Activated CD8-positive, alpha-beta memory T cell treated with anti-CD3 and anti-CD28 coated beads, Interleukin-2, amount 50 U/mL, for 24 hours (primary cell): ENCODE results near the gene RNF213.
"Not testable (repeated sequence)": the region's sequence is repeated elsewhere in the genome, so short reads cannot be mapped to it uniquely, and the experiment has no call there.

ENCODE experiments used
- DNase-seq: peaks from one replicate; pipeline ENCODE4 v3.0.0-alpha.2; 2020; ENCODE audit errors: extremely low read depth

RNF213 gene

DNA sequence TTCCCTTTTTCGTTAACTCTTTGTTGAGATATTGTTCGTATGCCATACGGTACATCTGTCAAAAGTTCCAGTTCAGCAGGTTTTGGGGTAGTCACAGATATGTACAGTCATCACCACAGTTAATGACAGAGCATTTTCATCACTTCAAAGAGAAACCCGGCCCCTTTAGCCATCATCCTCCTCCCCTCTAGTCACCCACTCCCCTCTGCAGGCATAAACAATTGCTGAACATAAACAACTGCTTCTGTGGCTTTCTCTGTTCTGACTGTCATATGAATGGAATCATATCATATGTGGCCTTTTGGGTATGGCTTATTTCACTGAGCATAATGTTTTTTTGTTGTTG, 59.3 kb downstream of the RNF213 start:
- DNase-seq, result no peak

DNA sequence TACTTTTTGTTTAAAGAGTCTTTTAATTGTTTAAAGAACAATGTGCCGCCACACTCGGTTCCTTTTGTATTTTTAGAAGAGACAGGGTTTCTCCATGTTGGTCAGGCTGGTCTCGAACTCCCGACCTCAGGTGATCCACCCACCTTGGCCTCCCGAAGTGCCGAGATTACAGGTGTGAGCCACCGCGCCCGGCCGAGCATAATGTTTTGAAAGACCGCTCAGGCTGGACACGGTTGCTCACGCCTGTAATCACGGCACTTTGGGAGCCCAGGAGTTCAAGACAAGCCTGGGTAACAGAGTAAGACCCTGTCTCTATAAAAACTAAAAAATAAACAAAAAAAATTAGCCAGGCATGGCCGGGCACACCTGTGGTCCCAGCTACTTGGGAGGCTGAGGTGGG, 59.8 kb downstream of the RNF213 start:
- no peak for DNase-seq

GRCh38 chr17:80322864-80323263, 62.2 kb downstream of the RNF213 start:
- no peak for DNase-seq

DNA sequence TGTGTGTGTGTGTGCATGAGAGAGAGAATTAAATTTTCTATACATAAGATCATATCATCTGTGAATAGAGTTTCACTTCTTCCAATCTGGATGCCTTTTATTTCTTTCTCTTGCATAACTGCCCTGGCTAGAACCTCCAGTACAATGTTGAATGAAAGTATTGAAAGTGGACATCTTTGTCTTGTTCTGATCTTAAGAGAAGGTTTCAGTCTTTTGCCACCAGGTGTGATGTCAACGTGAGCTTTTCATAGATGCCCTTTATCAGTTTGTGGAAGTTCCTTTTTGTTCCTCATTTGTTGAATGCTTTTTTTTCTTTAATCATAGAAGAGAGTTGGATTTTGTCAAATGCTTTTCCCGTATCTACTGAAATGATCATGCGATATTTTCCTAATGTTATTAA, 63.3 kb downstream of the RNF213 start:
- no peak for DNase-seq

DNA sequence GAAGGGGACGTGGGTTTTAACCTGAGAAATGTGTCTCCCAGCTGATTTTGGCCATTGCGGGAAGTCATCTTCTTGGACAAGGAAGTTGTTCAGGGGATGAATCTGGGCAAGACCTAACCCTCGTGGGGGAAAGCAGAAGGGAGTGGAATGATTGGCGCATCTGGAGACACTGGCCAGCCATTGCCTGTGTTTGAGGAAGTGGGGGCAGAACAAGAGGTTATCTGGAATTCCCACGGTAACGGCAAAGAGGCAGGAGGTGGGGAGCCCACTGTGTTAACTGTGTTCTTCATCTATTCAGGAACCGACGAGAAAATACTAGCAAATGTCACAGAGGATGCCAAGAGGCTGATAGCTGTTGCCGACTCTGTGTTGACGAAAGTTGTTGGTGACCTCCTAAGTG, 66.9 kb downstream of the RNF213 start:
- DNase-seq, result no peak

DNA sequence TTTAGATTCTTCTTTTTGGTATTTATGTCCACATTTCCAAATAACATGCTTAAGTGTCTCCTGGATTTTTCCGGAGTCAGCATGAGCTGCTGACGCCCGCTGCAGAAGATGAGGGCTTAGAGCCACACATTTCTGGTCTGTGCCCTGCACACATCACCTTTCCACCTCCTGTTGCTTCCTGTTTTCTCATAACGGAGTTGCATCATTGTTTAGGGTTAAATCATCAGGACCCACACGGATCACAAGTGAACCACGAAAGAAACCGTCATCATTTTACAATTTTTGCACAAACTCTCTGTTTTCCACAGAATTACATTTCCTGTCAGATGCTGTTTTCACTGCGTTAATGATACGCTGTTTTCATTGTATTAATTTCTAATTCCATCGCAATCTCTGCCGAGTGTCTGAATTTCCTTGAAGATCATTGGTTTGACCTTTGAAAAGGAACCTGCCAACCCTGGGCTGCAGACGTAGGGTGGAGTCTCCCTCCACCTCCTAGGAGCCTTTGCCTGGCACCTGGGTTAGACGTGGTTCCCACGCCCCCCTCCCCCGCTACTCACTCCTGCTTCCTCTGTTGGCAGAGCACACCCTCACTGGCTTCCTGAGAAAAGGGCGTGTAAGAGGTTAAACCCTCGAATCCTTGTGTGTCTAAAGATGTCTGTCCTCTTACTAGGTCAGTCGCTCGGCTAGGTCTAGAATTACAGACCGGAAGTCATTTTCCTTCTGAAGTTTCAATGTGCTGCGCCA, 68.2 kb downstream of the RNF213 start:
- no peak for DNase-seq

DNA sequence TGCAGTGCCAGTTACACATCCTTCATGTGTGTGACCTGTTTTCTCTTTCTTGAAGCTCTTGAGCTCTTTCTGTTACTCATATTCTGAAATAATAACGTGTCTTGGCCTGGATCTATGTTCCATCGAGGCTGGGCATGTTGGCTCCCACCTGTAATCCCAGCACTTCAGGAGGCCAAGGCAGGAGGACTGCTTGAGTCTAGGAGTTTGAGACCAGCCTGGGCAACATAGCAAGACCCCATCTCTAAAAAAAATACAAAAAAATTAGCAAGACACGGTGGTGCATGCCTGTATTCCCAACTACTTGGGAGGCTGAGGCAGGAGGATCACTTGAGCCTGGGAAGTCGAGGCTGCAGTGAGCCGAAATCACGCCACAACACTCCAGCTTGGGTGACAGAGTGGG, 68.8 kb downstream of the RNF213 start:
- DNase-seq, result not testable (repeated sequence)

GRCh38 chr17:80330276-80330675, 69.6 kb downstream of the RNF213 start:
- no peak for DNase-seq

GRCh38 chr17:80330938-80331337, 70.3 kb downstream of the RNF213 start:
- DNase-seq, result not testable (repeated sequence)

DNA sequence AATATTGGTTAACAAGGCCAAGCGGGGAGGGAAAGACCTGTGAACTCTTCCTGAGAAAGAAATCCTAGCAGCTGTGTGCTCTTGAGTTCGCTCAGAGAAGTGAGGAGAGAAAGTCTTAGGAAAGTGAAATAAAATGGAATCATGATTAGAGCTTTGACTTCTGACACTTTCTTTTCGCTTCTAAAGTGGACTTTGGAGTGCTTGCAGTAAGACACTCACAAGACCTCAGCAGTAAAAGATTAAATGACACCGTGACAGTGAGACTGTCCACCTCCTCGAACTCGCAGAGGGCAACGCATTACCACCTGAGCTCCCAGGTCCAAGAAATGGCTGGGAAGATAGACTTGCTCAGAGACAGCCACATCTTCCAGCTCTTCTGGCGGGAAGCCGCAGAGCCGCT, 71.2 kb downstream of the RNF213 start:
- DNase-seq, result no peak

DNA sequence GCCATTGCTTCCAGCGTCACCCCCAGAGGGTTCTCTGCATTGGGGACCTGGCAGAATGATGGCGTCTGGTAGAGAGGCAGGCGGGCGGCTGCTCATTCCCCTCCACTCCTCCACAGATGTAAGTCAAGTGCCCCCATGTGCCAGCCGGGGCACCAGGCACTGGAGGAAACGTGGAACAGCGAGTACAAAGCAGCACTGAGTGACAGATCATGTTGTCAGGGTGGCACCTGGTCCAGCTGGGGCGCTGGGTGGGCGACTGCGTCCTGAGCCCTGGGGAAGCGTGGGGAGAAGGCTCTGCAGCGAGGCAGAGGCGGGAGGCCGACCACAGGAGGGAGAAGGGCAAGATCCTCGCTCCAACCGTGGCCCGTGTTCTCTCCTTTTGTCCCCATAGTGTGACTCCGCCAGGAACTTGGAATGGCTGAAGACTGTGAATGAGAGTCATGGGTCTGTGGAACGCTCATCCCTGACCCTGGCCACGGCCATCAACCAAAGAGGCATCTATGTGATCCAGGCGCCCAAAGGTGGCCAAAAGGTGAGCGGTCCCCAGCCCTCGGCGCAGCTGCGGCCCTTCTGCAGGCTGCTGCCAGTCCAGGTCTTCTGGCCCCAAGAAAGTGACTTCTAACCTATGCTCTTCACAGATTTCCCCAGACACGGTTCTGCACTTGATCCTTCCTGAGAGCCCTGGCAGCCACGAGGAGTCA, 76.7 kb downstream of the RNF213 start:
- no peak for DNase-seq

- DNase-seq, result no peak
These were observed 78.5 kb downstream of the RNF213 start for GRCh38 chr17:80339118-80339517.

DNA sequence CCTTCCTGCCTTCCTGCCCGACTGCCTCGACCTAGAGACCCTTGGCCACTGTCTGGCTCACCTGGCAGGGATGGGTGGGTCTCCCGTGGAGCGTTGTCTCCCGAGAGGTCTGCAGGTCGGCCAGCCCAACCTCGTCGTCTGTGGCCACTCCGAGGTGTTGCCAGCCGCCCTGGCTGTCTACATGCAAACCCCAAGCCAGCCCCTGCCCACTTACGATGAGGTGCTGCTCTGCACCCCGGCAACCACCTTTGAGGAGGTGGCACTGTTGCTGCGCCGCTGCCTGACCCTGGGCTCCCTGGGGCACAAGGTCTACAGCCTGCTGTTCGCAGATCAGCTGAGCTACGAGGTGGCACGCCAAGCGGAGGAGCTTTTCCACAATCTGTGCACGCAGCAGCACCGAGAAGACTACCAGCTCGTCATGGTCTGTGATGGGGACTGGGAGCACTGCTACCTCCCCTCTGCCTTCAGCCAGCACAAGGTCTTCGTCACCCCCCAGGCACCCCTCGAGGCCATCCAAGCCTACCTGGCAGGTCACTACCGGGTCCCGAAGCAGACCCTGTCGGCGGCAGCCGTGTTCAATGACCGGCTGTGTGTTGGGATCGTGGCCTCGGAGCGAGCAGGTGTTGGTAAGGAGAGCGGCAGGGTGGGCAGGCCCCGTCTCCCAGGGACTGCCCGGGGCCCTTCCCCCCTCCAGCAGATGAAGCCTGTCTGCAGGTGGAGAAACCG, 79.2 kb downstream of the RNF213 start:
- no peak for DNase-seq

- no peak for DNase-seq
These were observed 84.7 kb downstream of the RNF213 start for GRCh38 chr17:80345321-80345720.

DNA sequence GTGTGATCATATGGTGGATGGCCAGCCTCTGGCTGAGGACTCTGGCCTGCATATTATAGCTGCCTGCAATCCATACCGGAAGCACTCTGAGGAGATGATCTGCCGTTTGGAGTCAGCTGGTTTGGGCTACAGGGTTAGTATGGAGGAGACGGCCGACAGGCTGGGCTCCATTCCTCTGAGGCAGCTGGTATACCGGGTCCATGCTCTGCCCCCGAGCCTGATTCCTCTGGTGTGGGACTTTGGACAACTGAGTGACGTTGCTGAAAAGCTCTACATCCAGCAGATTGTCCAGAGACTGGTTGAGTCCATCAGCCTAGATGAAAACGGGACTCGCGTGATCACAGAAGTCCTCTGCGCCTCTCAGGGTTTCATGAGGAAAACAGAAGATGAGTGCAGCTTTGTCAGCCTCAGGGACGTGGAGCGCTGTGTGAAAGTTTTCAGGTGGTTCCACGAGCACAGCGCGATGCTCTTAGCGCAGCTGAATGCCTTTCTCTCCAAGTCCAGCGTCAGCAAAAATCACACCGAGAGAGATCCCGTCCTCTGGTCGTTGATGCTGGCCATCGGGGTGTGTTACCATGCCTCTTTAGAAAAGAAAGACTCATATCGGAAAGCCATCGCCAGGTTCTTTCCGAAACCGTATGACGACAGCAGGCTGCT, 85.3 kb downstream of the RNF213 start:
- DNase-seq, result no peak

- DNase-seq, result no peak
These were observed 86.0 kb downstream of the RNF213 start for GRCh38 chr17:80346498-80347275.

DNA sequence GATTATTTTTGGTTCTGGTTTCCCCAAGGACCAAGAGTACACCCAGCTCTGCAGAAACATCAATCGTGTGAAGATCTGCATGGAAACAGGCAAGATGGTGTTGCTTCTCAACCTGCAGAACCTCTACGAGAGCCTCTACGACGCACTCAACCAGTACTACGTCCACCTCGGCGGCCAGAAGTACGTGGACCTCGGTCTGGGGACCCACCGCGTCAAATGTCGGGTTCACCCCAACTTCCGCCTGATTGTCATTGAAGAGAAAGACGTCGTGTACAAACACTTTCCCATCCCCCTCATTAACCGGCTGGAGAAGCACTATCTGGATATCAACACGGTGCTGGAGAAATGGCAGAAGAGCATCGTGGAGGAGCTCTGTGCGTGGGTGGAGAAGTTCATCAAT, 86.9 kb downstream of the RNF213 start:
- DNase-seq, result no peak

DNA sequence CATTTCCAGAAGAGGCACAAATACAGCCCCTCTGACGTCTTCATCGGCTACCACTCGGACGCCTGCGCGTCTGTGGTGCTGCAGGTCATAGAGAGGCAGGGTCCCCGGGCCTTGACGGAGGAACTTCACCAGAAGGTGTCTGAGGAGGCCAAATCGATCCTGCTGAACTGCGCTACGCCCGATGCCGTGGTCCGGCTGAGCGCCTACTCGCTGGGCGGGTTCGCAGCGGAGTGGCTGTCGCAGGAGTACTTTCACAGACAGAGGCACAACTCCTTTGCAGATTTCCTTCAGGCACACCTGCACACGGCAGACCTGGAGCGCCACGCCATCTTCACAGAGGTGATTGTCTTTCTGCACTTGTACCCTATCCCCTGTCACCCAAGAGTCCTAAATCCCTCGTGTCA, 87.3 kb downstream of the RNF213 start:
- no peak for DNase-seq

DNA sequence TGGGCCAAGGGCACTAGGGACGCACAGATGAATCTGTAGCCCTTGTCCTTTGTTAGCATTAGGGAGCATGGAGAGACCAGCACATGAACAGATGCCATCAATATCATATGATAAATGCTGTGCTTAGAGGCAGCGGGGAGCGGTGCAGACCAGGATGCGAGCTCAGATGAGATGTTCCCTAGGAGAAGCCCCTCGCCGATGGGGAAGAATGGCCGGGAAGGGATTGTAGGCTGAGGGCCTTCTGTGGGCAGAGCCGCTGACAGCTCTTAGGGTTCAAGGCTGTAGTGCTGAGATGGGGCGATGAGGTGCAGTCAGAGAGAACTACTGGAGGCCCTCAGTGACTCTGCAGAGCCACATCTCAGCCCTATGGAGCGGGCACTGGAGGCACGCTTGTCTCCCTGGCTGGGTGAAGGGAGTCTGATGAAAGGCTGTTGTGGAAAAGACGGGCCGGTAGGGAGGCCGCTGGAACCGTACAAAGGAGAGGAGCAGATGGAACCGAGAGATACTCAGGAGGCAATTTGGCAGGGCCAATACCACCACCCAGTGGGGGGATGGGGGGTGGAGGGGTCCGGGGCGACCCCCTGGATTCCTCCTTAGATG, 88.0 kb downstream of the RNF213 start:
- no peak for DNase-seq

GRCh38 chr17:80349151-80349651, 88.5 kb downstream of the RNF213 start:
- DNase-seq, result no peak

DNA sequence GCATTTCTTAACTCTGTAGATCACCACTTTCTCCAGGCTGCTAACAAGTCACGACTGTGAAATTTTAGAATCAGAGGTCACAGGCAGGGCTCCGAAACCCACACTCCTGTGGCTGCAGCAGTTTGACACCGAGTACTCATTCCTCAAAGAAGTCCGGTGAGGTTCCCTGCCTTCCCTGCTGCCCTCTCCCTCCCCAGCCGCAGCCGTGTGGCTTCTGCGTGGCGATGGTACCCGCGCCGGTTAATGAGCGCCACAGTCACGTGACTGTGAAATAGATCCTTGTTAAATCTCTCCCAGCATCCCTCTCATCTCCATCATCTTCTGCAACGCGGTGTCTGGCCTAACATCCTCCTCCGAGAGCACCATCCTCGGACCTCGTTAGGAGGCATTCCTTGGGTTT, 89.1 kb downstream of the RNF213 start:
- DNase-seq, result no peak
